ENCODE results near the gene POTEM.
"Not testable (repeated sequence)": the region's sequence is repeated elsewhere in the genome, so short reads cannot be mapped to it uniquely, and the experiment has no call there.

The POTEM gene

DNA sequence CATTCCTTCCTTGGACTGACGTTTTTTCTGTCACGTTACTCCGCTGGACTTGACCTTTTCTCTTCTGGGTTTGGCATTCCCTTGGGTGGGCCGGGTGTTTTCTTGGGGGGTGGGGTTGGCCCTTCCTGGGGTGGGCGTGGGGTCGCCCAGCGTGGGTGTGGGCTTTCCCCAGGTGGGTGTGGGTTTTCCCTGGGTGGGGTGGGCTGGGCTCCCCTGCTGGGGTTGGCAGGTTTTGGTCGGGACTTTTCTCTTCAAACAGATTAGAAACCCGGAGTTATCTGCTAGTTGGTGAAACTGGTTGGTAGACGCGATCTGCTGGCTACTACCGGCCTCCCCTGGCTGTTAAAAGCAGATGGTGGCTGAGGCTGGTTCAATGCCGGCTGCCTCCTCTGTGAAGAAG, at the start of gene POTEM:
Gene POTEM, plus strand, starts transcription at position 301 of the 400 bp plus-strand sequence. Its CDS starts 52 bp downstream, at position 353.
- not testable (repeated sequence) for DNase-seq

DNA sequence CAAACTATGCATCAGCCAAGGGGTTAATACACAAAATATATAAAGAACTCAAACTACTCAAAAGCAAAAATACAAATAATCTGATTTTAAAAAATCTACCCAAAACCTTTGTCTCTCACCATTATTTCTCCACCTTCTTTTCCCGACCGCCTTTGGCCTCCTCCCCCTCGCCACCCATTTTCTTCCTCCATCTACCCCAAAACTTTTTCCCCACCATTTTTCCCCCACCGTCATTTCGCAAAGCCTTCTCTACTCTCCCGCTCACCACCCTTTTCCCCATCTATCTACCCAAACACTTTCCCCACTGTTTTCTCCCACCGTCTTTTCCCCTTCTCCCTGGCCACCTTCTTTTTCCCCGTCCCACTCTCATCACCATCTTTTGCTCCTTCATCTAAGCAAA, 48.9 kb upstream of the POTEM start:
- not testable (repeated sequence) for DNase-seq

DNA sequence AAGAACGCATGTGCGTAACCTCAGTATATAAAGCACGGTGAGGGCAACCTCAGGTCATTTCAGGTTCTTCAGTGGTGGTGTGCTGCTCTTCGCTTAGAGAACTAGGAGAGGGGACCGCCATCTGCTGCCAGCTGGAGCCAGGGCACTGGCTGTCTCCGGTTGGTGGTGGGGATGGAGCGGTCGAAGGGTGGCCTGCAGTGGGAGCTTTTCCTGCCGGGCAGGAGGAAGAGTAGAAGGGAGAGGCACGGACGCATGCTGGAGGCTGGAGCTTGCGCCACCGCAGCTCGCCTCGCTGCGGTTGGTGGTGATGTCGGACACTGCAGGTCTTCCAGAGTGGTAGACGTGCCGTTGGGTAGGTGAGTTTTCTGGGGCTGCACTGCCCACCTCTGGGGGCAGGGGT, 47.2 kb upstream of the POTEM start:
- DNase-seq = not testable (repeated sequence)

DNA sequence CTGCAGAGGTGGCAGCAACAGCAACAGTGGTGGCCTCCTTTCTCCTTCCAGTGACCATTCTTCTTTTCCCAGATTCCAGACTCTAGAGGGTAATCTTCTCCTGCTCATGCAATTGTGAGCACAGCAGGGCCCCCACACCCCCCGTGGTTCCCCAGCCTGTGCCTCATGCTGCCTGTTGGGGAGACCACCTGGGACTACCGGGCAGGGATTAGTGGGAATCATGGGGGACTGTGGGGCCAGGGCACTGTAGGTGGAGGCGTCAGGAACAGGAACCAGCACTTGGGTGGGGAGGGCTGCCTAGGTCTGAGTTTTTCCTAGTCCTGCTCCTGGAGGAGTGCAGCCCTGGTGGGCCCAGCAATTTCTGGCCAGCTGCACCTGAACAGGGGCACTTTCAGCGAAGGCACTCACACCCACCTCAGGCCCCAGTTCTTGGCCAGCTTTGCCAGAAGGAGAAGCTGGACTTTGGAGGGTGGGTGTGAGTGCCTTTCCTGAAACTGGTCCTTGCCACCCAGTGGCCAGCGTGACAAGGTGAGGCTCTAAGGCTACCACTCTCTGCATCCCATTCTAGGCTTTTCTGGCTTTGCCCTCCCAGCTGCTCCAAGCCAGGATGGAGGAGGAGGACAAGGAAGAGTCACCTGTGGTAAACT, 46.1 kb upstream of the POTEM start:
- DNase-seq = not testable (repeated sequence)

DNA sequence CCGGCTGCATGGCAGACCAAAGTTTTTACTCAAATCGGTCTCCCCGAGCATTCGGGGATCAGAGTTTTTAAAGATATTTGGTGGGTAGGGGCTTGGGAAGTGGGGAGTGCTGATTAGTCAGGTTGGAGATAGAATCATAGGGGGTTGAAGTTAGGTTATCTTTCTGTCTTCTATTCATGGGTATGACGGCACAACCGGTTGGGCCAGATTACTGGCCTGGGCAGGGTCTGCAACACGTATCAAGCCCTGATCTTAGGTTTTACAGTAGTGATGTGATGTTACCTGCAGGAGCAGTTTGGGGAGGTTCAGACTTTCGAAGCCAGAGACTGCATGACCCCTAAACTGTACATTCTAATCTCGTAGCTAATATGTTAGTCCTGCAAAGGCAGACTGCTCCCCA, 30.4 kb upstream of the POTEM start:
- not testable (repeated sequence) for DNase-seq

DNA sequence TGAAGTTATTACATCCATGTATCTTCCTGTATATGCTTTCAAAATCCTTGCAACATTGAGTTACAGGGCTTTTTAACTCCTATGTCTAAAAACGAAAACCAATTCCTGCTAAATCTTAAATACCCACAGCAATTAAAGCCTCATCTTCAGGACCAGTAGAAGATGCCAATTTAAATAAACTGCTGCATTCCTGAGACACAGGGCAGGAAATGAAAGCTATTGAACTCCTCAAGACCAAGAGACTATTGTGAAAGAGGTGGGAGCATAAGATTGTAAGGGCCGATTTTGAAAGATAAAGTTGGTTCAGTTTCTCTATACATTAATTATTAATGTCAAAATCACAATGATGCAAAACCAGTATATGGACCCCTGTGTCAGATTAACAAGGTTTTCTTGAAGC, 28.5 kb upstream of the POTEM start:
- not testable (repeated sequence) for DNase-seq

DNA sequence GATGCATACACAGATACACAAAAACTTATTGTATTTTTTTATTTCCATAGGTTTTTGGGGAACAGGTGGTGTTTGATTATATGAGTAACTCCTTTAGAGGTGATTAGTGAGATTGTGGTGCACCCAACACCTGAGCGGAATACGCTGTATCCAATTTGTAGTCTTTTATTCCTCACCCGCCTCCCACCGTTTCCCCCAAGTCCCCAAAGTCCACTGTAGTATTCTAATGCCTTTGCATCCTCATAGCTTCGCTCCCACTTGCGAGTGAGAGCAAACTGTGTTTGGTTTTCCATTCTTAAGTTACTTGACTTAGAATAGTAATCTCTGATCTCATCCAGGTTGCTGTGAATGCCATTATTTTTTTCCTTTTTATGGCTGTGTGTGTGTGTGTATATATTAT, 17.3 kb upstream of the POTEM start:
- not testable (repeated sequence) for DNase-seq

DNA sequence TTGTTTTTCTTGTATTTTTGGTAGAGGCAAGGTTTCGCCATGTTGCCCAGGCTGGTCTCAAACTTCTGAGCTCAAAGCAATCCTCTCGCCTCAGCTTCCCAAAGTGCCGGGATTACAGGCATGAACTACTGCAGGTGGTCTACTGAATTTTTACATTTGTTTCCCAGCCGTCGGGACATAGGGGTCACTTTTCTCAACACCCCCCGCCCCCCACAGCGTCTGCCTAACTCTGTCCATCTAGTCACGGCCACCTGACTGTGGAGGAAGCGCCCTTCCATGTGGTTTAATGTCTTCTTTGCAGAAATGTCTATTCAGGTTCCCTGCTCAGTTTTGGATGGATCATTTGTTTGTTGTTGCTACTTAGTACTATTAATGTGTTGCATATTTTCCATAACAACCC, 14.1 kb upstream of the POTEM start:
- DNase-seq = not testable (repeated sequence)

DNA sequence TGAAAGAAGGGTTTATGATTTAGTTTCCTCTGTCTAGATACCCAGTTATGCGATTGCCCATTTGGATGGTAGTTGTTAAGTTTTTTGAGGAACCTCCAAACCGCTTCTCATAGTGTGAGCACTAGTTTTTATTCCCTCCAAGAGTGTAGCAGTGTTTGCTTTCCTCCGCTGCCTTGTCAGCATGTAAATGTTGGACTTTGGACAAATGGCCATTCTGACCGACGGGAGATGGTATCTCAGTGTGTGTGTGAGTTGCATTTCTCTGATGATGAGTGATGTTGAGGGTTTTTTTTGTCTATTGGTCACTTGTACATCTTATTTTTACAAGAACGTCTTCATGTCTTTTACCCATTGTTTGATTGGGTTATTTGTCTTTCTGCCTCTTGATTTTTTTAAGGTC, 11.4 kb upstream of the POTEM start:
- not testable (repeated sequence) for DNase-seq

DNA sequence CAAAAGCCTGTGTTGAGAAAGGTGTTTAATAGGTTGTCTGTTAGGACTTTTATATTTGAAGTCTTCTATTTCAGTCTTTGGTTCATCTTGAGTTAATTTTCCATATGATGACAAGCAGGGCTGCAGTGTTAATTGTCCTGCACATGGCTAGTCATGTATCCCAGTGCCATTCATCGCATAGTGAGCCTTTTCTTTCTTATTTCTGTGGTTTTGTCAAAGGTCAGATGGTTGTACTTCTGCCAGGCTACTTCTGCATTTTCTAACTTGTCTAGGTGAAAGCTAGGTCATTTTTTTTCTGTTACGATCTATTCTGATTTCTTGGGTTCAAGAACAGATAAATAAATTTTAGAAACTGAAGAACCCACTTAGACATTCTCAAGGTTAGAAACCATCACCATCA, 5.7 kb upstream of the POTEM start:
- DNase-seq = not testable (repeated sequence)

DNA sequence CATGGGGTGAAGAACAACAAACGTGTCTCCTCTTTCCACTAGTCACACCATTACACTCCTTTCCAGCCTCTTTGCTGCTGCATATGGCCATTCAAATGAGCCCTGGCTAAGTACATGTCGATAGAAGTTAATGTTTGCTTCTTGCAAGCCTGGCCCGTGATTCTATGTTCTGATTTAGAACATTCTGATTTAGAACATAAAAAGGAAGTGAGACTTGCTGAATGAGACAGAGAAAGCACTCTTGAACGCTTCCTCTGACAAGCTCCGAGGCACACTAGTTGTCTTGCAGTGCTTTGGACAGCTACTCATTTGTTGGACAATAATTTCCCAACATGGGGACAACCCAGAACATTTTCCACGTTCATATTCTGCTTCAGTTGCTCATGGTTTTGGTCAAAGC, 5.1 kb upstream of the POTEM start:
- DNase-seq = not testable (repeated sequence)

DNA sequence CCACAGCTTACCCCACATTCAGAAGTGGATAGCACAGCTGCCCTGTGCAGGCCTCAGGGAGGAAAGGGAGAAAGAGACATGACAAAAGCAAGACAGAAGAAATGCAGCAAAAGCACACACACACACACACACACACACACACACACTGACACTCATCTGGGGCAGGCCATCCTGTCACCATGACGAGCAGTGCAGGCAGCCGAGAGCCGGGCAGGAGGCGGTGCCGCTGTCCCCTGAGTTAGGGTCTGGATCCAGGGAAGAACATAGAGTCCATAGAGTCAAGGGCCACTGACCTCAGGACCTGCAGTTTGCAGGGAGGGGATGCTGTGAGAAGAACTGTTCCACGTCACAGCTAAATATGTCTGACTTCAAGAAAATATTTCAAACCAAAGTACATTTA, 4.0 kb upstream of the POTEM start:
- DNase-seq = not testable (repeated sequence)

DNA sequence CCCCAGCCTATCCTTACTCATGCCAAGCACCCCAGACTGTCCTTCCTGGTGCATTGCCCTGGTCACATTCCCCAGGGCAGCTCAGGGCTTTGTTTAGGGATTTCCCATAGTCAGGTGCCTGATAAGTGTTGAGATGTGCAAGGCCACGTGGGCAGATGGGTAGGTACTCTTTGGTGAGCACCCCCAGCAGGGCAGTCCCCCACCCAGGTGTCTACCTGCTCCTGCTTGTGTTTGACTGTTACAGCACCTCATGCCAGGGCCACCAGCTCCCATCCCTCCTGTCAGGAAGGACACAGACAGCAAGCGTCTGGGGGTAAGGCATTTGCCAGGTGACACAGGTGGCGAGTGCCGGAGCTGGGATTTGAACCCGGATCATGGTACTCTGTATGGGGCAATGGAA, 2.4 kb upstream of the POTEM start:
- DNase-seq = not testable (repeated sequence)

DNA sequence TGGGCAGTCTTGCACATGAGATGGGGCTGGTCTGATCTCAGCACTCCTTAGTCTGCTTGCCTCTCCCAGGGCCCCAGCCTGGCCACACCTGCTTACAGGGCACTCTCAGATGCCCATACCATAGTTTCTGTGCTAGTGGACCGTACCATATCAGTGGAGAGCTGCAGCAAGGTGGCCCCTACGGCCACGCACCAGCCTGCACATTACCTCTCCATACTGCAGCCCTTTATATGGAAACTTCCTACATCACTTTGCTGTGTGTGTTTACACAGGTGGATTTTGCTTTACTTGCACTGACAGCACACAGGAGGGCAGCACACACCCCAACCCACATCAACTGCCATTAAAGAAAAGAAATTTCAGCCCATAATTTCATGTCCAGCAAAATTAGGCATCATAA, 35.3 kb downstream of the POTEM start:
- DNase-seq = not testable (repeated sequence)

DNA sequence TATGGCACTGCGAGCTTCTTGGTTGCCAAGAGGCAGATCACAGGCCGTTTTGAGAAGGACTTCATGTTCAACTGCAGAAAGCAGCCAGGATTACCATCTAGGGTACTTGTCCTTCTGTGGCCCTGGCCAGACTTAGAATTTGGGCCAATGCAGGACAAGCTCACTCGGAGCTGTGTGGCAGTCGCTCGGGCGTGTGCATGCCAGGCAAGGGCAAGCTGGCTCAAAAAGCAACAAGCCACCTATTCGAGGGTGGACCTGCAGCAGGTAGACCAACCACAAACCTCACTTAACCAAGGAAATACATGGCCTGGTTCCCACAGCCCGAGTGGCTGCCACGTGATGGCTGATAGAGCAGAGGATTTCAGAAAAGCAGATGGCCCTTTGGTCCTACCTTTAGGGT, 39.3 kb downstream of the POTEM start:
- not testable (repeated sequence) for DNase-seq

DNA sequence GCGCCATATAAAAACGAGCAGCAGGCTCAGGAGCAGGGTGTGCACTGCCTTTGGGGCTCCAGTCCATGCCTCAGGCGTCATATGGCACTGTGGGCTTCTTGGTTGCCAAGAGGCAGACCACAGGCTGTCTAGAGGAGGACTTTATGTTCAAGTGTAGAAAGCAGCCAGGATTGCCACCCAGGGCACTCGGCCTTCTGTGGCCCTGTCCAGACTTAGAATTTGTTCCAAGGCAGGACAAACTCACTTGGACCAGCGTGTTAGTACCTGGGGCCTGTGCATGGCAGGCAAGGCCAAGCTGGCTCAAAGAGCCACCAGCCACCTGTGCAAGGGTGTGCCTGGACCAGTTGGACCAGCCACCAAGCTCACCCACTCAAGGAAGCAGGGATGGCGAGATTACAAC, 40.4 kb downstream of the POTEM start:
- DNase-seq = not testable (repeated sequence)

DNA sequence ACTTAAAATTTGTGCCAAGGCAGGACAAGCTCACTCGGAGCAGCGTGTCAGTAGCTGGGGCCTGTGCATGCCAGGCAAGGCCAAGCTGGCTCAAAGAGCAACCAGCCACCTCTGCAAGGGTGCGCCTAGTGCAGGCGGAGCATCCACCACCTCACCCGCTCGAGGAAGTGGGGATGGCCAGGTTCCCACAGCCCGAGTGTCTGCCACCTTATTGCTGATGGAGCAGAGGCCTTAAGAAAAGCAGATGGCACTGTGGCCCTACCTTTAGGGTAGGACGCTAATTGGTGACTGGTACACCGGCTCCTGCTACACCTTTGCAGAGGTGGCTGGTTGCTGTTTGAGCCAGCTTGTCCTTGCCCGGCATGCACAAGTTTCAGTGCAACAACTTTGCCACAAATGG, 43.8 kb downstream of the POTEM start:
- not testable (repeated sequence) for DNase-seq

DNA sequence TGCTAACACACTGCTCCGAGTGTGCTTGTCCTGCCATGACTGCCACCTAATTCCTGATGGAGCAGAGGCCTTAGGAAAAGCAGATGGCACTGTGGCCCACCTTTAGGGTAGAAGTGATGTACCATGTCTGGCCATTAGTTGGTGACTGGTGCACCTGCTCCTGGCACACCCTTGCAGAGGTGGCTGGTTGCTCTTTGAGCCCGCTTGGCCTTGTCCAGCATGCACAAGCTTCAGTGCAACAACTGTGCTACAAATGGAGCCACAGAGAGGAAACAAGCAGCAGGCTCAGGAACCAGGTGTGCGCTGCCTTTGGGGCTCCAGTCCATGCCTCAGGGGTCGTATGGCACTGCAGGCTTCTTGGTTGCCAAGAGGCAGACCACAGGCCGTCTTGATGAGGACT, 44.5 kb downstream of the POTEM start:
- DNase-seq = not testable (repeated sequence)

DNA sequence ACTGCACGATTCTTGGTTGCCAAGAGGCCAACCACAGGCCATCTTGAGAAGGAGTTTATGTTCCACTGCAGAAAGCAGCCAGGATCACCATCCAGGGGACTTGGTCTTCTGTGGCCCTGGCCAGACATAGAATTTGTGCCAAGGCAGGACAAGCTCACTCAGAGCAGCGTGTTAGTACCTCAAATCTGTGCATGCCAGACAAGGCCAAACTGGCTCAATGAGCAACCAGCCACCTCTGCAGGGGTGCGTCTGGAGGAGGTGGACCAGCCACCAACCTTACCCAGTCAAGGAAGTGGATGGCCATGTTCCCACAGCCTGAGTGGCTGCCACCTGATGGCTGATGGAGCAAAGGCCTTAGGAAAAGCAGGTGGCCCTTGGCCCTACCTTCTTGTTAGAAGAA, 48.0 kb downstream of the POTEM start:
- not testable (repeated sequence) for DNase-seq

DNA sequence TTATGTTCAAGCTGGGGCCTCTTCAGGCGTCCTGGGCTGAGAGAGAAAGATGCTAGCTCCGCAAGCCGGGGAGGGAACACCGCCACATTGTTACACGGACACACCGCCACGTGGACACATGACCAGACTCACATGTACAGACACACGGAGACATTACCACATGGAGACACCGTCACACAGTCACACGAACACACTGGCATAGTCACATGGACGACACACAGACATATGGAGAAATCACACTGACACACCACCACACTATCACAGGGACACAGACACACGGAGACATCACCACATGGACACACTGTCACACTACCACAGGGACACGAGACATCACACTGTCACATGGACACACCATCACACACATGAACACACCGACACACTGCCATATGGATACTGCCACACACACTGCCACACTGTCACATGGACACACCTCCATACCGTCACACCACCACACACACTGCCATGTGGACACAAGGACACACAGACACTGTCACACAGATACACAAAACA, 57.9 kb downstream of the POTEM start:
- DNase-seq = not testable (repeated sequence)

DNA sequence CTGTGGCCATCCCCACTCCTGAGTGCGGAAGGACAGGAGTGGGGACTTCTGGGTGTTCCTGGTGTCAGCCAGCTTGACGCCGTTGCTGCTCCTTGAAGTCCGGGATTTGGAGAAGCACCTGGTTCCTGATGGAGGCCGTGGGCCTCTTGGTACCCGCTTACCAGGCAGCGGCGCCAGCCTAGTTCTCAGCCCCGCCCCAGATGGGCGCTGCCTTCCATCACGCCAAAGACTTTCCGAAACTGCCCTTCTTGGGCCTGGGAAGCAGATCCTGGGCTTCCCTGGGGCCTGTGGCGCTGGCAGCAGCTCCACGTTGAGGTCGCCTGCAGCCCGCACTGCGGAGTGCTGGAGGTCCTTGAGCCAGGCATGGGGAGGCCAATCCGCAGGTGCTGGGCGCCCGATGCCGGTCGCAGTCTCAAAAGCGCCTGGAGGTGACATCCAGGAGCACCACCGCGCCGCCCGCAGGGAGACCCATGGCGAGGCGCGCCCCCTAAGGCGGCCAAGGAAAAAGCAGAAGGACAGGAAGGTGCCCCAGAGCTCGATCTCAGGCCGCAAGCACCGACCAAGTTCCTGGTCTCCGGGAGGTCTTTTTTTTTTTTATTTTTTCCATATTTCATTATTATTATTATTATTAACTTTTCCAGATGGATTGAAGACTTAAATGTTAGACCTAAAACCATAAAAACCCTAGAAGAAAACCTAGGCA, 59.6 kb downstream of the POTEM start:
- not testable (repeated sequence) for DNase-seq

DNA sequence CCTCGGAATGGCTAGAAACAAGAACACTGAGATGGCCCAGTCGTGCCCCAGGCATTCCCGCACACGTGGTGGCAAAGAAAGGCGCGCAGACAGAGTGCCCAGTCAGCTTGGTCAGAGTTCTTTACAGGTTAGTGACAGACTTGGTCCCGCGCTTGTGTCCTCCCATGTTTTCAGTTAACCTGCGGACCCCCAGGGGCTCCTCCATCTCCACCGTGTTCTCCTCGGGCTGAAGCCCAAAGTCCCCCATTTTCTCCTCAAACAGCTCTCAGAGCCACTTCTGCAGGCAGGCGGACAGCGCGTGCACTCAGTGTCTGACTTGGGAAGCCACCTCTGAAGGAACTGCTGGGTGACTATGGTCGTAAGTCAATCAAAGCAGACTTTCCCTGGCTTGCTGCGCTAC, 60.7 kb downstream of the POTEM start:
- DNase-seq = not testable (repeated sequence)

DNA sequence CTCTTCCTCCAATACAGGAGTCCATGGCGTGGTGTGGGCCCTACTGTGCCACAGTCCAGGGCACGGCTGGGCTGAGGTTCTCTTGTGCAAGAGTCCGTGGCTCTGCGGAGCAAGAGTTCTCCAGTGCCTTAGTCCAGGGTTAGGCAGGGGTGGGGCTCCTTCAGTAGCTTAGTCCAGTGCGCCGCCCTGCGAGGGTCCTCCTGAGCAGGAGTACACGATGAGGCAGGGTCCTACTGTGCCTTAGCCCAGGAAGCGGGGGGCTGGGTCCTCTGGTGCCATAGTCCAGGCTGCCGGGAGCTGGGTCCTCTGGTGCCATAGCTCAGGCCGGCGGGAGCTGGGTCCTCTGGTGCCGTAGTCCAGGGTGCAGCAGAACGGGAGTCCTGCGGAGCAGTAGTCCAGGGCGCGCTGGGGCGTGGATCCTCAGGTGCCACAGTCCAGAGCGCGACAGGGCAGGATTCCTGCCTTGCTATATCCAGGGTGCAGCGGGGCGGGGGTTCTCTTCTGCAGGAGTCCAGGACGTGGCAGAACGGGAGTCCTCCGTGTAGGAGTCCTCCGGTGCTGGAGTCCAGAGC, 69.7 kb downstream of the POTEM start:
- DNase-seq = not testable (repeated sequence)
